Ishikawa (cell line): Measurements from ENCODE around the gene JMJD7.

Source experiments
- CEBPB ChIP-seq: IDR thresholded peaks from 2 replicates; pipeline ENCODE4 v1.6.1; 2012
- CREB1 ChIP-seq: IDR thresholded peaks from 2 replicates; pipeline ENCODE4 v1.6.1; 2012; ENCODE audit warnings: low read depth
- EGR1 ChIP-seq: IDR thresholded peaks from 2 replicates; pipeline ENCODE4 v1.6.1; 2012
- EP300 ChIP-seq: IDR thresholded peaks from 2 replicates; pipeline ENCODE4 v1.6.1; 2012; ENCODE audit warnings: borderline replicate concordance
- FOXM1 ChIP-seq: IDR thresholded peaks from 2 replicates; pipeline ENCODE4 v1.6.1; 2012; ENCODE audit warnings: low read depth, borderline replicate concordance
- MAX ChIP-seq: IDR thresholded peaks from 2 replicates; pipeline ENCODE4 v1.6.1; 2012
- NFIC ChIP-seq: IDR thresholded peaks from 2 replicates; pipeline ENCODE4 v1.6.1; 2012
- RAD21 ChIP-seq: IDR thresholded peaks from 2 replicates; pipeline ENCODE4 v1.6.1; 2012; ENCODE audit warnings: low read depth
- REST ChIP-seq: IDR thresholded peaks from 2 replicates; pipeline ENCODE4 v1.6.1; 2012; ENCODE audit warnings: low read depth, mild to moderate bottlenecking
- TAF1 ChIP-seq: IDR thresholded peaks from 2 replicates; pipeline ENCODE4 v1.6.1; 2012; ENCODE audit warnings: low read depth, mild to moderate bottlenecking
- TCF12 ChIP-seq: IDR thresholded peaks from 2 replicates; pipeline ENCODE4 v1.6.1; 2012; ENCODE audit warnings: low read depth
- TEAD4 ChIP-seq: IDR thresholded peaks from 2 replicates; pipeline ENCODE4 v1.6.1; 2012
- USF1 ChIP-seq: IDR thresholded peaks from 2 replicates; pipeline ENCODE4 v1.6.1; 2012
- YY1 ChIP-seq: IDR thresholded peaks from 2 replicates; pipeline ENCODE4 v1.6.1; 2012; ENCODE audit warnings: low read depth
- ZBTB7A ChIP-seq: IDR thresholded peaks from 2 replicates; pipeline ENCODE4 v1.6.1; 2012; ENCODE audit warnings: low read depth

Gene JMJD7

GRCh38 chr15:41819455-41820050 lies 8.3 kb upstream of the JMJD7 start:
- TF ChIP-seq YY1 (no peak), TEAD4 (no peak), EP300 (no peak), TAF1 (no peak), CEBPB (no peak), ZBTB7A (no peak), REST (no peak), USF1 (no peak), CREB1 (no peak), FOXM1 (no peak), RAD21 (no peak), EGR1 (no peak)

GRCh38 chr15:41820791-41821423 lies 7.0 kb upstream of the JMJD7 start:
- TF ChIP-seq ZBTB7A = no peak
- no peak for TF ChIP-seq EP300
- no peak for TF ChIP-seq USF1
- no peak for TF ChIP-seq TEAD4
- no peak for TF ChIP-seq CREB1
- no peak for TF ChIP-seq FOXM1
- no peak for TF ChIP-seq TCF12
- no peak for TF ChIP-seq RAD21
- TF ChIP-seq MAX = no peak
- TF ChIP-seq YY1 = no peak
- no peak for TF ChIP-seq REST
- TF ChIP-seq TAF1 = no peak
- no peak for TF ChIP-seq CEBPB
- TF ChIP-seq NFIC = no peak
- TF ChIP-seq EGR1 = no peak

GRCh38 chr15:41821831-41822230 lies 6.1 kb upstream of the JMJD7 start:
- TF ChIP-seq EGR1 (no peak), TAF1 (no peak), ZBTB7A (no peak), TCF12 (no peak), FOXM1 (no peak), REST (no peak), CREB1 (no peak)

GRCh38 chr15:41822471-41822870 lies 5.4 kb upstream of the JMJD7 start:
- TF ChIP-seq MAX = no peak
- no peak for TF ChIP-seq USF1
- TF ChIP-seq CEBPB = no peak
- no peak for TF ChIP-seq FOXM1
